ENCODE data around the gene AP5S1. TPM values are rescaled to one million over a fixed set of nuclear protein-coding genes. Genes with fewer than 3 reads are reported as not detected.
"Not testable (repeated sequence)": the region's sequence is repeated elsewhere in the genome, so short reads cannot be mapped to it uniquely, and the experiment has no call there.

The AP5S1 gene
- total RNA-seq, 1 experiment from 2014 or later, result 25.5 TPM

- peak; percentile 99 for DNase-seq (ENCODE audit: low read depth)
Measured at GRCh38 chr20:3811467-3812258, 8.7 kb upstream of the AP5S1 start.

- no peak for DNase-seq (ENCODE audit: low read depth)
Measured at GRCh38 chr20:3812259-3812681, 8.1 kb upstream of the AP5S1 start.

GRCh38 chr20:3812975-3813847 is 7.1 kb upstream of the AP5S1 start:
- DNase-seq (ENCODE audit: low read depth), result no peak

- no peak for DNase-seq (ENCODE audit: low read depth)
Measured at GRCh38 chr20:3813848-3814581, 6.3 kb upstream of the AP5S1 start.

GRCh38 chr20:3814928-3815495 is 5.3 kb upstream of the AP5S1 start:
- no peak for DNase-seq (ENCODE audit: low read depth)

- DNase-seq (ENCODE audit: low read depth), result no peak
Measured at GRCh38 chr20:3815703-3816315, 4.5 kb upstream of the AP5S1 start.

GRCh38 chr20:3818155-3819151 is 1.9 kb upstream of the AP5S1 start:
- peak; percentile 93 for DNase-seq (ENCODE audit: low read depth)

- no peak for DNase-seq (ENCODE audit: low read depth)
Measured at GRCh38 chr20:3819411-3820047, 818 bp upstream of the AP5S1 start.

- no peak for DNase-seq (ENCODE audit: low read depth)
Measured at GRCh38 chr20:3820901-3821727, 767 bp downstream of the AP5S1 start.

GRCh38 chr20:3821996-3822395 is 1.6 kb downstream of the AP5S1 start:
- no peak for DNase-seq (ENCODE audit: low read depth)

GRCh38 chr20:3823881-3824280 is 3.5 kb downstream of the AP5S1 start:
- no peak for DNase-seq (ENCODE audit: low read depth)

- DNase-seq (ENCODE audit: low read depth), result no peak
Measured at GRCh38 chr20:3825526-3825925, 5.2 kb downstream of the AP5S1 start.

- no peak for DNase-seq (ENCODE audit: low read depth)
Measured at GRCh38 chr20:3826420-3826819, 6.1 kb downstream of the AP5S1 start.

GRCh38 chr20:3828798-3829197 is 8.5 kb downstream of the AP5S1 start:
- peak; percentile 41 for DNase-seq (ENCODE audit: low read depth)

- DNase-seq (ENCODE audit: low read depth), result not testable (repeated sequence)
Measured at GRCh38 chr20:3829891-3830290, 9.5 kb downstream of the AP5S1 start.

GRCh38 chr20:3836132-3836531 is 15.8 kb downstream of the AP5S1 start:
- DNase-seq (ENCODE audit: low read depth), result no peak

- DNase-seq (ENCODE audit: low read depth), result no peak
Measured at GRCh38 chr20:3839328-3839727, 19.0 kb downstream of the AP5S1 start.

- DNase-seq (ENCODE audit: low read depth), result not testable (repeated sequence)
Measured at GRCh38 chr20:3840201-3840600, 19.9 kb downstream of the AP5S1 start.

All from LHCN-M2 (cell line).